SKM-1 treated with dmso at 0.1 percent for 144 hours (cell line): ENCODE results near the gene LY86.
"Not testable (repeated sequence)": the region's sequence is repeated elsewhere in the genome, so short reads cannot be mapped to it uniquely, and the experiment has no call there.

Source experiments
- DNase-seq: peaks from one replicate; lab custom pipeline; 2025; ENCODE audit not compliant: unreplicated experiment; lab: John Stamatoyannopoulos, UW

LY86 gene

DNA sequence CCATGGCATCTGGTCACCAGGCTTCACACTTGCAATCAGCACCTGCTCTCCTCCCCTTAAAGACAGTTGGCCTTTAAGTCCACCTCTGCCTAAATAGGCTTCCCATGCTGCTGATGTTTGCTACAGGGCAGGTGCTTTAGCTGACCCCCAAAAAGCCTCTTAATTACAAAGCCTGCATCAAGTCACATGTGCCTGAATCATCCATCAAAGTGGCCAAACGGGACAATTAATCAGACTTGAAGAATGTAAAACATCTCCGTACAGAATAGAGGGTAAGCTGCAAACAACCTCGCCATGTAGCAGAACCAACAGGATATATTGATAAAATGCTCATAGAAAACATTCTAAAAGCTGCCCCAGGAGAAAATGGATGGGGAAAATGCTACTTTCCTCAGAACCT lies 7.4 kb downstream of the LY86 start:
- no peak for DNase-seq

GRCh38 chr6:6596529-6597328 lies 8.2 kb downstream of the LY86 start:
- DNase-seq: no peak

DNA sequence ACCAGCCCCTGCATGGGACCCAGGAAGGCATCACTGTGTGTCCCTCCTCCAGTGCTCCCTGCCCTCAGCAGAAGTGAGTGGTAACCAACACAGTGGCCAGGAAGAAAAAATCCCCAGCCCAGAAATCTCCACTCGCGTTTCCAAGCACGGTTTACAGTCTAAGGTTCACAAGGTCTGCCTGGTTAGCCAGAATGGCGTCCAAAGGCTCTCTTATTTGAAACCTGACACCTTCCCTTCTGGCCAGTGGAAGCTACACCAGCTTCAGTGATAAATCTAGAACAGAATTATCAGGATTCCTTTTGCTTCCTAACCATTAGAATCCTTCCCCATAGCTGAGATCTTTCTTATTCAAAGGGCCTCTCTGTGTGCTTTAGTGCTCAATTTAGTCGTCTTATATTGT lies 9.2 kb downstream of the LY86 start:
- no peak for DNase-seq

DNA sequence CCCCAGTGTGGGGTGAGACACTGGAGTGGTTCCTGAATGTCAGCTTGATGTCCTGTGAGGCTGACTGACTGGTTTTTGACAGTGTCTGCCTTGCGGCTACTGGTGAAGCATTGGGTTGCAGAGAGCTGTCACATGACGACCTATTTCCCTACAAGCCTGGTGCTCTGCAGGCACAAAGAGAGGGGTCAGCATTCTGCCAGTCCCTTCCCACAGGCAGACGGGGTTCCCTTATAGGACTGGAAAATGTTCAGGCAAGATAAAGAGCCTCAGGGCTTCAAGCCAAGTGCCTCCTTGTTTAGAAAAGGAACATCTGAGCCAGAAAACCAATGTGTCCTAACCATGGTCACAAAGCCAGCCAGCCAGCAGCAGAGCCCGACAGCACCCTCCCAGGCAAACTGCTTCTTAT lies 11.0 kb downstream of the LY86 start:
- no peak for DNase-seq

DNA sequence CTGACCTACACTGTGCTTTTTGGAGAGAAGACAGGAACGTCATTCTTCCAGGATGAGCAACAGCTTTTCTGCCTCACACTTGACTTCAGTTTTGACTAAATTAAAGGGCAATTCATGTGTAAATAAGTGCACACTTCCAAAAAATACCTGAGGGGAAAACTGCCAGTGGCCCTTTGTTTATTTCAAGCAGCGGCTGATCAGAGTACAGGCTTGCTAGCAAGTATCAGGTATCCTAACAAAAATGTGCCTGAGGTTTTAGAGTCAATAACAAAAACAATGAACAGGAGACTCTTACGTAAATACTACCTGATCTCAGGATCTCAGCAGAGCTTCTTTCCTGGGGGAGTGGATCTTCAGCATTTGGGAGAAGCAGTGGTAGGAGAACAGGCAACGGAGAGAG lies 12.4 kb downstream of the LY86 start:
- no peak for DNase-seq

- DNase-seq: no peak
Measured at GRCh38 chr6:6602262-6602661, 13.7 kb downstream of the LY86 start.

DNA sequence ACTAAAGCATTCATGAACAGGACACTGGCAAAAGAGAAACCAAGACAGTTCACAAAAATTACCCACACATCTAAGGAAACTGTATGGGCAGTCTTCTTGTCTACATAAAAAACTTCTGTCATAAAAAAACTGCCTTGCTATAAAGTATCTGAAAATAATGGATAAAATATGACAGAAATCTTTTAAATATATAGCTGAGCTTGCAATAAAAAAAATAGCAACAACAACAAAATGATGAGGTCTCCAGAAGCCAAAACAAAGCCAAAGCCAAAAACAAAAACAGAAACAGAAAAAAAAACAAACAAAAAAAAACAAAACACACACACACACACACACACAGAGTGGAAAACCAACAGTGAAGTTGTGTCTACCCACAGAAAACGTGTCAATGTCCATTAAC lies 14.8 kb downstream of the LY86 start:
- DNase-seq: no peak

DNA sequence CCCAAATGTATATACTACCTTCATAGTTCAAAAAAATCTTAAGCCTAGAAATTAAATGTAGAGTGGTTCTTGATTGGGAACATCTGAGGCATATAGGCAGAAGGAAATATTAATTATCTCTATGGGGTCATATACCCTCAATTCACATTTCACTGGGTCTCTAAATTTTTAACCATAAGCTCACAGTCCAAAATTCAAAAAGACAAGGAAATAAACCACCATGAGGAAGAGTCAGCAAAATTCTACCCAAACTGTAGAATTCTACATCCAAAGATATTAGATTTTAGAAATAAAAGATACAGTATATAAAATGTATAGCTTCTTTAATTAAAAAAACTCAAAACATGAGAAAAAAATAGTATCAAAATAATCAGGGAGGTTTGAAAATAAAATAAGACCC lies 15.5 kb downstream of the LY86 start:
- no peak for DNase-seq

- DNase-seq: no peak
Measured at GRCh38 chr6:6604566-6604965, 16.0 kb downstream of the LY86 start.

DNA sequence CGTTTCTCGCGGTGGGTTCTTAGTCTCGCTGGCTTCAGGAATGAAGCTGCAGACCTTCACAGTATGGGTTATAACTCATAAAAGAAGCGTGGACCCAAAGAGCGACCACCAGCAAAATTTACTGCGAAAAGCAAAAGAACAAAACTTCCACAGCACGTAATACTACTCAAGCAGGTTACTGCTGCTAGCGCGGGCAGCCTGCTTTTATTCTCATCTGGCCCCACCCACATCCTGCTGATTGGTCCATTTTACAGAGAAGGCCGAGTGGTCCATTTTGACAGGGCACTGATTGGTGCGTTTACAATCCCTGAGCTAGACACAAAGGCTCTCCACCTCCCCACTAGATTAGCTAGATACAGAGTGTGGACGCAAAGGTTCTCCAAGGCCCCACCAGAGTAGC lies 17.4 kb downstream of the LY86 start:
- no peak for DNase-seq

DNA sequence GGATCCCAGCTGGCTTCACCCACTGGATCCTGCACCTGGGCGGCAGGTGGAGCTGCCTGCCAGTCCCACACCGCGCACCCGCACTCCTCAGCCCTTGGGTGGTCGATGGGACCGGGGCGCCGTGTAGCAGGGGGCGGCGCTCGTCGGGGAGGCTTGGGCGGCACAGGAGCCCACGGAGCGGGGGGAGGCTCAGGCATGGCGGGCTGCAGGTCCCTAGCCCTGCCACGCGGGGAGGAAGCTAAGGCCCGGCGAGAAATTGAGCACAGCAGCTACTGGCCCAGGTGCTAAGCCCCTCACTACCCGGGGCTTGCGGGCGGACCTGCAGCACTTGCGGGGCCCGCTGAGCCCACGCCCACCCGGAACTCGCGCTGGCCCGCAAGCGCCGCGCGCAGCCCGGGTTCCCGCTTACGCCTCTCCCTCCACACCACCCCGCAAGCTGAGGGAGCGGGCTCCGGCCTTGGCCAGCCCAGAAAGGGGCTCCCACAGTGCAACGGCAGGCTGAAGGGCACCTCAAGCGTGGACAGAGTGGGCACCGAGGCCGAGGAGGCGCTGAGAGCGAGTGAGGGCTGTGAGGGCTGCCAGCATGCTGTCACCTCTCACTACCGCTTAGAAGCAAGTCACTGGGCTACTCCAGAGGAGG lies 18.0 kb downstream of the LY86 start:
- not testable (repeated sequence) for DNase-seq

GRCh38 chr6:6609450-6609849 lies 20.9 kb downstream of the LY86 start:
- DNase-seq: no peak

- DNase-seq: peak; percentile 60
Measured at GRCh38 chr6:6610031-6610591, 21.6 kb downstream of the LY86 start.

- DNase-seq: no peak
Measured at GRCh38 chr6:6611486-6611885, 23.0 kb downstream of the LY86 start.

DNA sequence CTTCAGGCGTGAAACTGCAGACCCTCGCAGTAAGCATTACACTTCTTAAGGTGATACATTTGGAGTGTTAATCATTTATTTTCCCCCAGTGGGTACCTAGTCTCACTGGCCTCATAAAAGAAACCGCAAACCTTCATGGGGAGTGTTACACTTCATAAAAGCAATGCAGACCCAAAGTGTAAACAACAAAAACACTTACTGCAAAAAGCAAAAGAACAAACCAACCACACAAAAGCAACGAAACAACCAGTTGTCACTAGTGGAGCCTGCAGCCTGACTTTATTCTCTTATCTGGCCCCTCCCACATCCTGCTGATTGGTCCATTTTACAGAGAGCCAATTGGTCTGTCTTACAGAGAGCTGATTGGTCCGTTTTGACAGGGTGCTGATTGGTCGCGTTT lies 23.8 kb downstream of the LY86 start:
- DNase-seq: no peak

- not testable (repeated sequence) for DNase-seq
Measured at GRCh38 chr6:6613103-6613718, 24.7 kb downstream of the LY86 start.

DNA sequence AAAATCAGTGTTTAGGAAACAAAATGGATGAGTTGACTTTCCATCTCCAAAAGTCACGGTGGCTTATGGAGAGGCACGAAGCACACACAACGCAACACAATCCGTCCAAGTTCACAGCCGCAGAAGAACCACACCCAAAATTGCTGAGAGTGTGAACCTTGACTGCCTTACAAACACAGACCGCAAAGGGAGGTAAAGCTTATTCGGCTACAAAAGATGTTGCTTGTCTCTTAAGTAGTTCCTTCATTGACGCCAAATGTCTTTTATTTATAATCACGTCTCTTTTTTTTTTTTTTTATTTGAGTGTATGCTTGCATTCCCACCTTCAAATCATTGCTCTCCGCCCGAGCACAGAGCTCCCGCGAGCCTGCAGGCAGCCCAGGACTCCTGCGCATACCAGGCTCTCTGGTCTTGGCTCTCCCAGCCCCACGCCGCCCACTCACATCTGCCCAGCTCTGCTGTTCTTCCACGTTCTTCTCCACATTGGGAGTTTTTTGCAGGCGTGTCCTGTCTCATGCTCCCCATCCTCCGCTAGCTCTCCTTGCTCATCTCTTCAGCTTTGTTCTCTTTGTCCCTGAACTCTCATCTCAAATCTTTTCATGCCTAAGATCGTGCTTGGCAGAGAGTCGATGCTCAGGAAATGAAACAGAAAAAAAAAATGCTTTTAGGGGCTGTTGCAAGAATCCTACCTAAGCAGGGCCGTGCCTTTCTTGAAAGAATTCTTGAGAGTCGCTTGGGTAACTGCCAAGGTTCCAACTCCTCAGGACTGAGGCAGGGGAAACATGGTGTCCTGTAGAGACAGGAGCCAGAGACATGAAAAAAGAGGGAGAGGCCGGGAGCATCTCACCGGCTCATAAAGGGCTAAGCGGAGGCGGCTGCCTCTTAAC lies 25.8 kb downstream of the LY86 start:
- DNase-seq: no peak

DNA sequence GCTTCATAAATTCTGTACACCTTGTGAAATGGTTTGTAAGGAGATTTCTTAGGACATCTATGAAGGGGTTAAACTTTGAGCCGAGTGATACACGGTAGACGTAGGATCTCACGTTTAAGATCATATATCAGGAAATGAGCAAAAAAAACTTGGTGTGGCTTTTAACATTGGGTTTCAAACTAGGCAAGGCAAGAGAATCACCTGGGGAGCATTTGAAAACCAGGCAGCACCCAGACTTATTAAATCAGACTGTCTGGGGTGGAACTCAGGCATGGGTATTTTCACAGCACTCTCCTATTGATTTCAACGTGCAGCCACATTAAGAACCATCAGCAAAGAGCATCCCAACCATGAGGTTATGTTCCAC lies 26.4 kb downstream of the LY86 start:
- DNase-seq: no peak

GRCh38 chr6:6616656-6617055 lies 28.1 kb downstream of the LY86 start:
- DNase-seq: no peak

DNA sequence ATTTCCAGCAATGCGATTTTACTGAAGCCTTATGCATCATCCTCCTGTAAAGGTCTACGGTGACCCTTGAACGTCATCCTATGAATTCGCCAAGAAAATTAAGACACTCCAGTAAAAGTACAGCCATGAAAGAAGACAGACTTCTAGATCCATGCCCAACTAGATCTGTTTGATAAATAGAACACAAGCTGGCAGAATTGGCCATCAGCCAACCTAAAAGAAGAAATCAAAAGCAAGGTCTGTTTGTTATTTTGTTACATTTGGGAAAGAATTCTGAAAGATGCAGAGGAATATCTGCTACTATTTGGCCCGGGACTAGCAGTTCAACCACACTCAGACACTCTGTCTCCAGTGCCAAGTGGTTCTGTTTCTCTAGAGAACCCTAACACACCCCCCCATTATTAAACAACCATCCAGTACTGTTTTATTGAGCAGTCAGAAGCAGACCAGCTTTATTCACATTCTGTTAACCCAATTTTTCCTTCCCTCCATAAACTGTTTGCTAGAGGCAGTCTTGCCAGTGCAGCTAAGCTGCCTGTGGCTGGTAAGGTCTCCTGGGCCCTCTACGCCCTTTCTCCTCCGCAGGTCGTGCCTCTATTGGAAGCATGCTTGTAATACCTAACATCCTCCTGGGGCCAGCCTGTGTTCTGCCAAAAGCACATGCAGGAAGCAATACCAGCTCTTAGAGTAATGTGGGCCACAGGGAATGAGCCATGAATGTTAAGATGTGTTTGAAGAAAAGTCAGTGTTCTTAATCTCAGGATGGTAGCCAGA lies 30.7 kb downstream of the LY86 start:
- DNase-seq: no peak
